ENCODE measurements around the gene MAST1.

DNA sequence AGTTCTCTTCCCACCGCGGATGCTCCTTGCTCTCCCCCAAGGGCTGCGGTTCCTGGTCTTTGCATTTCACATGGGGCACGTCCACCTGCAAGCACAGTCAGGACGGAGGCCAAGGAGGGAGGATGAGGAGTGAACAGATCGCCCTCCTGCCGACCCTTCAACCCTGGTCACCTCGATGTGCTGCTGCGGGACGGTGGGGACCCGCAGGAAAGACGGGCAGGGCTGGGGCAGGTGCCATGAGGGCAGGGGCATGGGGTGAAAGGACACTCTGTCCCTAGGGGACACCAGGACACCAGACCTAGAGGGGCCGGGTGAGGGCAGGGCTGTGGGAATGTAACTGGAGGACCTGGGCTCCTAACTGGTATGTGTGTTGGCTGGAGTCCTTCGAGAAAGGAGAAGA is 79.9 kb downstream of the MAST1 start:
- TF ChIP-seq, protein P1, sequence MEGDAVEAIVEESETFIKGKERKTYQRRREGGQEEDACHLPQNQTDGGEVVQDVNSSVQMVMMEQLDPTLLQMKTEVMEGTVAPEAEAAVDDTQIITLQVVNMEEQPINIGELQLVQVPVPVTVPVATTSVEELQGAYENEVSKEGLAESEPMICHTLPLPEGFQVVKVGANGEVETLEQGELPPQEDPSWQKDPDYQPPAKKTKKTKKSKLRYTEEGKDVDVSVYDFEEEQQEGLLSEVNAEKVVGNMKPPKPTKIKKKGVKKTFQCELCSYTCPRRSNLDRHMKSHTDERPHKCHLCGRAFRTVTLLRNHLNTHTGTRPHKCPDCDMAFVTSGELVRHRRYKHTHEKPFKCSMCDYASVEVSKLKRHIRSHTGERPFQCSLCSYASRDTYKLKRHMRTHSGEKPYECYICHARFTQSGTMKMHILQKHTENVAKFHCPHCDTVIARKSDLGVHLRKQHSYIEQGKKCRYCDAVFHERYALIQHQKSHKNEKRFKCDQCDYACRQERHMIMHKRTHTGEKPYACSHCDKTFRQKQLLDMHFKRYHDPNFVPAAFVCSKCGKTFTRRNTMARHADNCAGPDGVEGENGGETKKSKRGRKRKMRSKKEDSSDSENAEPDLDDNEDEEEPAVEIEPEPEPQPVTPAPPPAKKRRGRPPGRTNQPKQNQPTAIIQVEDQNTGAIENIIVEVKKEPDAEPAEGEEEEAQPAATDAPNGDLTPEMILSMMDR (IDR thresholded peaks at IDR 0.05; ENCODE audit: low read depth, low read length, missing input control): no peak
- TF ChIP-seq HNF4G (IDR thresholded peaks at IDR 0.05): no peak
- TF ChIP-seq, protein P2, sequence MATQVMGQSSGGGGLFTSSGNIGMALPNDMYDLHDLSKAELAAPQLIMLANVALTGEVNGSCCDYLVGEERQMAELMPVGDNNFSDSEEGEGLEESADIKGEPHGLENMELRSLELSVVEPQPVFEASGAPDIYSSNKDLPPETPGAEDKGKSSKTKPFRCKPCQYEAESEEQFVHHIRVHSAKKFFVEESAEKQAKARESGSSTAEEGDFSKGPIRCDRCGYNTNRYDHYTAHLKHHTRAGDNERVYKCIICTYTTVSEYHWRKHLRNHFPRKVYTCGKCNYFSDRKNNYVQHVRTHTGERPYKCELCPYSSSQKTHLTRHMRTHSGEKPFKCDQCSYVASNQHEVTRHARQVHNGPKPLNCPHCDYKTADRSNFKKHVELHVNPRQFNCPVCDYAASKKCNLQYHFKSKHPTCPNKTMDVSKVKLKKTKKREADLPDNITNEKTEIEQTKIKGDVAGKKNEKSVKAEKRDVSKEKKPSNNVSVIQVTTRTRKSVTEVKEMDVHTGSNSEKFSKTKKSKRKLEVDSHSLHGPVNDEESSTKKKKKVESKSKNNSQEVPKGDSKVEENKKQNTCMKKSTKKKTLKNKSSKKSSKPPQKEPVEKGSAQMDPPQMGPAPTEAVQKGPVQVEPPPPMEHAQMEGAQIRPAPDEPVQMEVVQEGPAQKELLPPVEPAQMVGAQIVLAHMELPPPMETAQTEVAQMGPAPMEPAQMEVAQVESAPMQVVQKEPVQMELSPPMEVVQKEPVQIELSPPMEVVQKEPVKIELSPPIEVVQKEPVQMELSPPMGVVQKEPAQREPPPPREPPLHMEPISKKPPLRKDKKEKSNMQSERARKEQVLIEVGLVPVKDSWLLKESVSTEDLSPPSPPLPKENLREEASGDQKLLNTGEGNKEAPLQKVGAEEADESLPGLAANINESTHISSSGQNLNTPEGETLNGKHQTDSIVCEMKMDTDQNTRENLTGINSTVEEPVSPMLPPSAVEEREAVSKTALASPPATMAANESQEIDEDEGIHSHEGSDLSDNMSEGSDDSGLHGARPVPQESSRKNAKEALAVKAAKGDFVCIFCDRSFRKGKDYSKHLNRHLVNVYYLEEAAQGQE (IDR thresholded peaks at IDR 0.05): no peak
- TF ChIP-seq, protein P3, sequence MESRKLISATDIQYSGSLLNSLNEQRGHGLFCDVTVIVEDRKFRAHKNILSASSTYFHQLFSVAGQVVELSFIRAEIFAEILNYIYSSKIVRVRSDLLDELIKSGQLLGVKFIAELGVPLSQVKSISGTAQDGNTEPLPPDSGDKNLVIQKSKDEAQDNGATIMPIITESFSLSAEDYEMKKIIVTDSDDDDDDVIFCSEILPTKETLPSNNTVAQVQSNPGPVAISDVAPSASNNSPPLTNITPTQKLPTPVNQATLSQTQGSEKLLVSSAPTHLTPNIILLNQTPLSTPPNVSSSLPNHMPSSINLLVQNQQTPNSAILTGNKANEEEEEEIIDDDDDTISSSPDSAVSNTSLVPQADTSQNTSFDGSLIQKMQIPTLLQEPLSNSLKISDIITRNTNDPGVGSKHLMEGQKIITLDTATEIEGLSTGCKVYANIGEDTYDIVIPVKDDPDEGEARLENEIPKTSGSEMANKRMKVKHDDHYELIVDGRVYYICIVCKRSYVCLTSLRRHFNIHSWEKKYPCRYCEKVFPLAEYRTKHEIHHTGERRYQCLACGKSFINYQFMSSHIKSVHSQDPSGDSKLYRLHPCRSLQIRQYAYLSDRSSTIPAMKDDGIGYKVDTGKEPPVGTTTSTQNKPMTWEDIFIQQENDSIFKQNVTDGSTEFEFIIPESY (IDR thresholded peaks at IDR 0.05): no peak
- TF ChIP-seq RXRA (IDR thresholded peaks at IDR 0.05): no peak
- TF ChIP-seq SP1 (IDR thresholded peaks at IDR 0.05): no peak
- no peak for TF ChIP-seq RAD21 (IDR thresholded peaks at IDR 0.05)
- no peak for TF ChIP-seq YY1 (IDR thresholded peaks at IDR 0.05)
- TF ChIP-seq, protein P4, sequence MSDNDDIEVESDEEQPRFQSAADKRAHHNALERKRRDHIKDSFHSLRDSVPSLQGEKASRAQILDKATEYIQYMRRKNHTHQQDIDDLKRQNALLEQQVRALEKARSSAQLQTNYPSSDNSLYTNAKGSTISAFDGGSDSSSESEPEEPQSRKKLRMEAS (IDR thresholded peaks at IDR 0.05): no peak
- no peak for TF ChIP-seq FOXA1 (IDR thresholded peaks at IDR 0.05)
- no peak for TF ChIP-seq JUND (IDR thresholded peaks at IDR 0.05)
